ES-I3 (cell line): ENCODE results near the gene EYA3.

ENCODE experiments used
- H3K36me3 ChIP-seq: 2 replicates; pipeline ENCODE4 v1.6.1; 2013; ENCODE audit warnings: mild to moderate bottlenecking, low read length, control low read depth, moderate library complexity; ENCODE audit not compliant: insufficient read depth
- H3K4me1 ChIP-seq: 2 replicates; pipeline ENCODE4 v1.6.1; 2013; ENCODE audit warnings: mild to moderate bottlenecking, control low read depth, low read length; ENCODE audit not compliant: insufficient read depth
- H3K9ac ChIP-seq: 2 replicates; pipeline ENCODE4 v1.6.1; 2013; ENCODE audit warnings: low read depth, mild to moderate bottlenecking, low read length, moderate library complexity
- H3K9me3 ChIP-seq: 2 replicates; pipeline ENCODE4 v1.6.1; 2013; ENCODE audit warnings: mild to moderate bottlenecking, low read length, moderate library complexity; ENCODE audit not compliant: control insufficient read depth, insufficient read depth

EYA3 gene

GRCh38 chr1:27951396-27951795, 137.0 kb downstream of the EYA3 start:
- no peak overlapping the region for H3K9ac ChIP-seq
- H3K9me3 ChIP-seq: no peaks in the 10 kb centered on the region
- H3K36me3 ChIP-seq: peaks cover 3% of the 10 kb centered on the region
- H3K4me1 ChIP-seq: no peaks in the 10 kb centered on the region

- peaks cover 3% of the 10 kb centered on the region for H3K36me3 ChIP-seq
- H3K9me3 ChIP-seq: no peaks in the 10 kb centered on the region
- no peaks in the 10 kb centered on the region for H3K4me1 ChIP-seq
- no peak overlapping the region for H3K9ac ChIP-seq
Observed at GRCh38 chr1:27949027-27949426, 139.4 kb downstream of the EYA3 start.

- Histone ChIP-seq H3K4me1 (no peaks in the 10 kb centered on the region), H3K9ac (no peak overlapping the region), H3K9me3 (no peaks in the 10 kb centered on the region), H3K36me3 (no peaks in the 10 kb centered on the region; the same call in 1 of the 2 replicates)
Observed at GRCh38 chr1:27945020-27945419, 143.4 kb downstream of the EYA3 start.

- no peaks in the 10 kb centered on the region for H3K9me3 ChIP-seq
- H3K36me3 ChIP-seq: no peaks in the 10 kb centered on the region; the same call in 1 of the 2 replicates
- H3K4me1 ChIP-seq: 0 out of 2 replicates have a peak, but pooled peaks cover 9% of the 10 kb centered on the region
- no peak overlapping the region for H3K9ac ChIP-seq
Observed at GRCh38 chr1:27941671-27942540, 146.5 kb downstream of the EYA3 start.

GRCh38 chr1:27940870-27941560, 147.4 kb downstream of the EYA3 start:
- Histone ChIP-seq H3K36me3 (no peaks in the 10 kb centered on the region), H3K4me1 (0 out of 2 replicates have a peak, but pooled peaks cover 9% of the 10 kb centered on the region), H3K9ac (no peak overlapping the region), H3K9me3 (no peaks in the 10 kb centered on the region)

GRCh38 chr1:27940297-27940696, 148.1 kb downstream of the EYA3 start:
- Histone ChIP-seq H3K4me1 (0 out of 2 replicates have a peak, but pooled peaks cover 9% of the 10 kb centered on the region), H3K36me3 (no peaks in the 10 kb centered on the region), H3K9me3 (no peaks in the 10 kb centered on the region), H3K9ac (no peak overlapping the region)

GRCh38 chr1:27938488-27938887, 149.9 kb downstream of the EYA3 start:
- H3K9ac ChIP-seq: no peak overlapping the region
- no peaks in the 10 kb centered on the region for H3K9me3 ChIP-seq
- no peaks in the 10 kb centered on the region for H3K36me3 ChIP-seq
- H3K4me1 ChIP-seq: 0 out of 2 replicates have a peak, but pooled peaks cover 9% of the 10 kb centered on the region

- Histone ChIP-seq H3K9ac (no peak overlapping the region), H3K4me1 (peaks cover 11% of the 10 kb centered on the region; the same call in 1 of the 2 replicates), H3K36me3 (no peaks in the 10 kb centered on the region), H3K9me3 (no peaks in the 10 kb centered on the region)
Observed at GRCh38 chr1:27937524-27937836, 150.9 kb downstream of the EYA3 start.

- Histone ChIP-seq H3K36me3 (no peaks in the 10 kb centered on the region), H3K9me3 (no peaks in the 10 kb centered on the region), H3K4me1 (peaks cover 16% of the 10 kb centered on the region; the same call in 1 of the 2 replicates), H3K9ac (no peak overlapping the region)
Observed at GRCh38 chr1:27936370-27936769, 152.0 kb downstream of the EYA3 start.

- H3K36me3 ChIP-seq: no peaks in the 10 kb centered on the region
- H3K9me3 ChIP-seq: no peaks in the 10 kb centered on the region
- peaks cover 16% of the 10 kb centered on the region; the same call in 1 of the 2 replicates for H3K4me1 ChIP-seq
- peak overlapping the region; percentile 57 for H3K9ac ChIP-seq
Observed at GRCh38 chr1:27935721-27936120, 152.7 kb downstream of the EYA3 start.

GRCh38 chr1:27934818-27935549, 153.4 kb downstream of the EYA3 start, which contains the start of gene SMPDL3B:
Gene SMPDL3B (plus strand): TSS chr1:27935000. CDS start chr1:27935184, 184 bp downstream.
- H3K36me3 ChIP-seq: no peaks in the 10 kb centered on the region
- peak within 1 kb of the TSS; percentile 57 for H3K9ac ChIP-seq
- H3K4me1 ChIP-seq: peaks cover 16% of the 10 kb centered on the region; the same call in 1 of the 2 replicates
- no peaks in the 10 kb centered on the region for H3K9me3 ChIP-seq

GRCh38 chr1:27931759-27932158, 156.7 kb downstream of the EYA3 start:
- Histone ChIP-seq H3K36me3 (no peaks in the 10 kb centered on the region), H3K9me3 (no peaks in the 10 kb centered on the region), H3K9ac (no peak overlapping the region), H3K4me1 (peaks cover 7% of the 10 kb centered on the region; the same call in 1 of the 2 replicates)

- peaks cover 7% of the 10 kb centered on the region; the same call in 1 of the 2 replicates for H3K4me1 ChIP-seq
- no peaks in the 10 kb centered on the region for H3K9me3 ChIP-seq
- no peak overlapping the region for H3K9ac ChIP-seq
- H3K36me3 ChIP-seq: no peaks in the 10 kb centered on the region
Observed at GRCh38 chr1:27931184-27931583, 157.2 kb downstream of the EYA3 start.
